NOMO-1 treated with dmso at 0.1 percent for 144 hours (cell line): ENCODE data around the gene DPT.

ENCODE experiments used
- DNase-seq: peaks from one replicate; lab custom pipeline; 2025; ENCODE audit not compliant: unreplicated experiment; lab: John Stamatoyannopoulos, UW

Gene DPT

DNA sequence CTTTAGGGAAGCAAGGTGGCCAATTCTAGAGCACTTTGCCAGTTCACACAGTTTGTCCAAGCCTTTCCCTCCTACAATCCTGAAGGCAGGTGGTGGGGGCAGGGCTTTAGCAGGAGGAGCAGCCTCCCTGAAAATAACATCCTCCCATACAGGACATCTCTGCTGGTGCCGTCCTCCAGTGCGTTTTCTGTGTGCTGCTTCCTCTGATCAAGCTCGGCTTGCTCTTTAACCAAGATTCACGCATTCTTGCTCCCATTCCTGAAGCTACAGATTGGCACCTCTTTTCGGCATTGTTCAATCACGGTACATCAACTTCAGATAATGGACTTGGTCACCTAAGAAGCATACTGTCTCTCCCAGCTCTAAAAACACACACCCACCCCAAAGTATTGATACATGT, 7.5 kb upstream of the DPT start:
- no peak for DNase-seq

DNA sequence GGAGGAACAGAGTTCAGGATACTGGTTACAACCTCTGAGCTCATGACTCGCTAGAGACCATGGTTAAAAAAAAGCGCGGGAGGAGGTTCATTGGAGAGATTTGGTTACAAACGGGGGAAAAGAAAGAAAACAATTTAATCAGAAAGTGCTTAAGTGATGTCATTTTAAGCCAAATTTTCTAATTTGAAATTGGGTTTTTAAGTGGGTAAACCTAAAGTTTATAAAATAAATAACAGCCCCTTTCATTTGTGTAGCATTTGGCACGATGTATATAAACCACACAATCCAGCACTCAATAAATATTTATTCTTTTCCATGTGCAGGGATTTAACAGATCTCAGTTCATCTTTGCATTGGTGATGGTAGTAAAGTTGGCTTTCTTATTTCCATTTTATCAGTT, 7.0 kb upstream of the DPT start:
- no peak for DNase-seq

DNA sequence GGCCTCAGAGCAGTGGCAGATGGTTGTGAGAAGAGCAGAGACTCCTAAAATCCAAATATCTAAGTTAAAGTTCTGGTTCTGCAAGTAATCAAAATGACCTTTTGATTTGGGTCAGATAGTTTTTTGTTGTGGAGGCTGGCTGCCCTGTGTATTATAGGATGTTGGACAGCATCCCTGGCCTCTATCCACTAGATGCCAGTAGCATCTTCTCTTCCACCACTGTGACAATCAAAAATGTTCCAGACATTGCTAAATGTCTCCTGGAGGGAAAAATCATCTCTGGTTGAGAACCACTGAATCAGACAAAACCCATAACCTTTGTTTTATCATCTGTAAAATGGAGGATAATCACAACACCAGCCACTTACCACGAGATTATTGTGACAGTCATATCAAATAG, 5.9 kb upstream of the DPT start:
- DNase-seq, result no peak

DNA sequence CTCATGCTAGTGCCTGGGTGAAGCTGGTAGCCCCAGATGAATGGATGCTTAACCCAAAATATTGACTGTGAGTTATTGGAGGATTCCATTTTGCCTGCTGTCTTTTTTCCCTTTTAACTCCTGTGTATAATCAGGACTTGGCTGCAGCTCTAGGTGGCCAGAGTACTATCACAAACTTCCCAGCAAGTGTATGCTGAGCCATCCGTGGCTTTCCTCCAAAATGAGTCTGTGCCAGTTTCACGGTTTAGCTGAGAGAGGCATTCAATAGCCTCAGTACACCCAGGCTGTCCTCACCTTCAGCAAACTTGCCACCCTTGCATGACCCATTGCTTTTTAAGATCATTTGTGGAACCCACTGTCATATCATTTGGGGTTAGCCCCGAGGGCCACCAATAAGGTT, 5.3 kb upstream of the DPT start:
- no peak for DNase-seq

GRCh38 chr1:168733241-168733640, 4.2 kb upstream of the DPT start:
- no peak for DNase-seq

- no peak for DNase-seq
Observed at GRCh38 chr1:168732736-168733135, 3.7 kb upstream of the DPT start.

DNA sequence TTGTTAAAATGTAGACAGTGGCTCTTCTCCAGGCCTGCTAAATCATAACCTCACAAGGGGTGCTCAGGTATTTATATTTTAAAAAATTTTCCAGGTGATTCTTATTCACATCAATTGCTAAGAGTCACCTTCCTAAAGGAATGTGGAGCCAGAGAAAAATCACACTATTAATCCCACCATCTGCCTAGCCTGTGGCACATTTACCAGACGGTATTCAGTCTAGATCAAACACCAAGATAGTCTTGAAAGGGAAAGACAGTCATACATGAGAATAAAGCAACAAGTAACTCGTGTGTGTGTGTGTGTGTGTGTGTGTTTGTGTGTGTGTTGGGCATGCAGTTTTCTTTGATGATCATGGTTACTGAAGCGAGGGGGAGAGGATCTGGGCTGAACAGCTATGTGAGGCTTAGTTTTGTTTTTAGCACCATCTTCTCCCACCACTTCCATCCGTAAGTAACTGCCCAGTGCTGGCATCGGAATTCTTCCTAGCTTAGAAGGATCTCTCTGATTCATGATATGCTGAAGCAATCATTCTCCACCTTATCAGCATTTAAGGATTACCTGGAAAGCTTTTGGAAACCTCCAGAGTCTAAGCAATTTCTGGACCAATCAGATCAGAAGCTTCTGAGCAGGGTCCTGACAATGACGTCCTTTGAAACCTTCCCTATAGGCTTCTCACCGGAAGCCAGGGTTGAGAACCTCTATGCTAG, 2.4 kb upstream of the DPT start:
- no peak for DNase-seq

DNA sequence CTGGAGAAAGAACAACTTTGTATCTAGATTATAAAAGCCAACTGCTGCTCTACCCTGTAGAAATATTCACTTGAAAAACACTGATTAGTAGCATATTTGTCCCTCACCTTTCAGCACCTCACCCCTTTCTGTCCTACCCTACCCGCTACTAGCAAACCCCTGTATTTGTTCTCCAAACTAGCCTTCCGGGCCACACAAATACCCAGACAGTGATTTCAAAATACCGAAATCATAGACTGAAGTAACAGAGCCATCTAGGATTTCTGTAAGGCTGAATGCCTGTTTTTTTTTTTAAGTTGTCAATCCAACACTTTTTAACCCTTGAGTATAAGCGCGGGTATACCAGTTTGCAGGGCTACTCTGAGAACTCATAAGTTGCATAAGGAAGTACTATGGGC, 398 bp upstream of the DPT start:
- DNase-seq, result no peak

DNA sequence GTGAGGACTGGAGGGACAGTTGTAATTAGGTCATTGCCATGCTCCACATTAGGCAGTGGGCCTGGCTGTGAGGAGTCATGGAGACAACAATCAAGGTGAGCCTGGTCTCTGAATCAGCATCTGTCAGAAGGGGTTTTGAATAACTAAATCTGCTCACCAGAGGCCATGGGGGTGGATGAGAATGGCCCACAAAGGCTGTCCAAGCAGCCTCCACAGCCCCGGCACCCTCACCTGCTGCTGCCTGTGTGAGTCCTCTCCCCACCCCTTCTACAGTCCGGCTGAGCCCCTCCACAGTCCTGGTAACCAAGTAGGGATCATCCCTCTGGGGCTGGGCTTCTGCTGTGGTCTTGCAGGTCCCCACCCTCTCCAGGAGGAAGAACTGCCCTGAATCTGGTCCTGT, 2.3 kb downstream of the DPT start:
- no peak for DNase-seq

DNA sequence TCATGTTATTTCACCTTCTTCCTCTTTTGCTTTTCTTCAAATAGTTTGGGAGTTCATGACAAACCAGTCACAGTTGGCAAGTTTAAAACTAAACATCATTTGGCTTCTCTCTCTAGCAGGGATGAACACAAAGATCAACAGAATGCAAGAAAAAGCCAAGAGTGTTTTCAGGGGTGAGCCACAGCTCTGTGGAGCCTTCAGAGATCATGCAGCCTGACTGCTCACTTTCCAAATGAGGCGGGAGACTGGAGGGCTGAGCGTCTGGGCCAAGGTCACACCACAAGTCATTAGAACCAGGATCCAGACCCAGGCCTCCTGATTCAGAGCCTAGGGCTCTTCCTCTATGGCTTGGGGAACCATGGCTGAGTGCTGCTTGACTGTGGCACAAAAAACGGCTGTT, 2.7 kb downstream of the DPT start:
- DNase-seq, result no peak

- no peak for DNase-seq
Observed at GRCh38 chr1:168725831-168726230, 3.2 kb downstream of the DPT start.

- no peak for DNase-seq
Observed at GRCh38 chr1:168725060-168725459, 3.9 kb downstream of the DPT start.

- DNase-seq, result no peak
Observed at GRCh38 chr1:168723000-168723399, 6.0 kb downstream of the DPT start.

GRCh38 chr1:168720839-168721238, 8.2 kb downstream of the DPT start:
- DNase-seq, result no peak

- DNase-seq, result no peak
Observed at GRCh38 chr1:168719306-168720111, 9.5 kb downstream of the DPT start.

- no peak for DNase-seq
Observed at GRCh38 chr1:168717906-168718891, 10.8 kb downstream of the DPT start.

- DNase-seq, result no peak
Observed at GRCh38 chr1:168714012-168714411, 15.0 kb downstream of the DPT start.

DNA sequence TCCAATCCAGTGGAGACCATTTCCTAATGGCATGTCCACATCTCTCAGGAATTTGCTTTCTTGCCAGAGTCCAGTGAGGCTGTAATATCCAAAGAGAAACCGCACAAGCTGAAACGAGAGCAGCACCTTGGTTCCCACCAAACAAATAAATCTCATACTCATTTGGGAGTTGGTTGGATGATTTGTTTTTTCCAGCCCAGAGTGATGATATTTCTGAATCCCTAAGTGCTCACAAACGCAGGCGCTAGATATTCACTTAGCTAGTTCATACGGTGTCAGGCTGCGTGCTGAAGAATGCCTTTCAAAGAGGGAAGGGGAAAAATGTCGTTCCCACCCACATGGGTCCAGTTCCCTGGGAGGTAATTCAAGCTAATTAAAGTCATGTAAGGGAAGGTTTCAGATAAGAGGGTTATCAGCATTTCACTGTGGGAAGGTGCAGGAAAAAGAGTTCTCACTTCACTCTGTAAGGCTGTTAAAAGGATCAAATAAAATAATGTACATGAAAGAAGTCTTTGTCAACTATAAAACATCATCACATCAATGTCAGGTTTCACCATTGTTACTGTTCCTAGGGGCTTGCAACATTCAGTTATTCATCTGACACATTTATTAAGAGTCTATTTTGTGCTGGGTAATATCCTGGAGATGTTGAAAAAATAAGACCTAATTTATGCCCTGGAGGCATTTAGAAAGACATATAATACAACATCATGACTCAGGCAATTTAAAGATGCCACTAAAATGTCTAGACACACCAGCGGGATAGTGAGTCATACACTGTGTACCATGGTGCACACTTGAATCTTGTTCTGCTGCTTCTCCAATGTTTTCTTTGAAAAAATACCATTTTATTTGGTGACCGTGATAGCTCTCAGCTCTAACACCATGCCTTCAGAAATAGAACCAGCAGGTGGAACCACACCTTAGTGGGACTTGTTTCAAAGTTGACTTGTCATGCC, 19.3 kb downstream of the DPT start:
- no peak for DNase-seq

GRCh38 chr1:168708698-168709404, 20.2 kb downstream of the DPT start:
- DNase-seq, result no peak
